GM19467 (cell line): Measurements from ENCODE around the gene GPR27.
A peak's percentile ranks its signal among the peaks of the same experiment; 100 is the strongest.

Source experiments
- ATAC-seq: cut with Tn5 transposase; IDR thresholded peaks from one replicate; pipeline ENCODE4 v1.9.1; 2021; ENCODE audit warnings: mild to moderate bottlenecking, moderate library complexity; ENCODE audit not compliant: unreplicated experiment

The GPR27 gene

GRCh38 chr3:71753701-71754609, at the start of gene GPR27:
TSS of gene GPR27 (plus strand) at chr3:71753855. CDS start at chr3:71754050, 195 bp downstream.
- no peak for ATAC-seq

GRCh38 chr3:71704915-71705314, 48.7 kb upstream of the GPR27 start:
- ATAC-seq: no peak

- ATAC-seq: no peak
Measured at GRCh38 chr3:71705681-71706080, 48.0 kb upstream of the GPR27 start.

GRCh38 chr3:71707595-71707994, 46.1 kb upstream of the GPR27 start:
- no peak for ATAC-seq

GRCh38 chr3:71708476-71709105, 45.1 kb upstream of the GPR27 start:
- no peak for ATAC-seq

GRCh38 chr3:71709908-71710511, 43.6 kb upstream of the GPR27 start:
- no peak for ATAC-seq

- ATAC-seq: peak; percentile 65
Measured at GRCh38 chr3:71710906-71711494, 42.7 kb upstream of the GPR27 start.

GRCh38 chr3:71713041-71713440, 40.6 kb upstream of the GPR27 start:
- no peak for ATAC-seq

GRCh38 chr3:71714595-71714994, 39.1 kb upstream of the GPR27 start:
- ATAC-seq: no peak

- no peak for ATAC-seq
Measured at GRCh38 chr3:71718072-71718471, 35.6 kb upstream of the GPR27 start.

GRCh38 chr3:71721002-71721401, 32.7 kb upstream of the GPR27 start:
- no peak for ATAC-seq

- ATAC-seq: no peak
Measured at GRCh38 chr3:71721651-71722157, 32.0 kb upstream of the GPR27 start.

GRCh38 chr3:71722693-71723092, 31.0 kb upstream of the GPR27 start:
- ATAC-seq: no peak

- no peak for ATAC-seq
Measured at GRCh38 chr3:71723452-71724170, 30.0 kb upstream of the GPR27 start.

- ATAC-seq: no peak
Measured at GRCh38 chr3:71724171-71724453, 29.5 kb upstream of the GPR27 start.

- no peak for ATAC-seq
Measured at GRCh38 chr3:71724584-71725270, 28.9 kb upstream of the GPR27 start.

GRCh38 chr3:71725271-71725991, 28.2 kb upstream of the GPR27 start, which contains the start of gene EIF4E3:
TSS of gene EIF4E3 (minus strand) at chr3:71725402. CDS start at chr3:71725367, 35 bp downstream.
- no peak for ATAC-seq

- ATAC-seq: no peak
Measured at GRCh38 chr3:71726146-71726545, 27.5 kb upstream of the GPR27 start.

GRCh38 chr3:71728632-71729342, 24.9 kb upstream of the GPR27 start:
- no peak for ATAC-seq
